HepG2 (cell line): Measurements from ENCODE around the gene REG1B. TPM values are rescaled to one million over a fixed set of nuclear protein-coding genes. Genes with fewer than 3 reads are reported as not detected.

Experiments
- ATAC-seq: fragments of 200-7000 bp; cut with Tn5 transposase; 3 replicates; pipeline ENCODE4 v1.9.1; 2020; ENCODE audit warnings: mild to moderate bottlenecking, moderate library complexity
- BruUV-seq: library from RNA; stranded (reverse); fragments of 400-500 nt; replicated peaks from 2 replicates; lab custom pipeline; 2021; lab: Mats Ljungman, UMichigan
- CTCF ChIA-PET: fragments of 300-600 bp; formaldehyde crosslinking; extraction: SDS; loops from one replicate; lab custom pipeline; 2021; ENCODE audit warnings: low total read pairs, inconsistent platforms, low intra/inter-chr PET ratio; lab: Yijun Ruan, JAX
- POLR2A ChIA-PET: fragments of 350-600 bp; sonication (Branson Sonifier 250); formaldehyde crosslinking; loops from one replicate; lab custom pipeline; 2020; ENCODE audit warnings: antibody characterized with exemption, inconsistent platforms; lab: Yijun Ruan, JAX
- DNase-seq: peaks from one replicate; pipeline ENCODE4 v3.0.0-alpha.2; 2015; ENCODE audit warnings: low spot score
- FAIRE-seq: peaks from 3 replicates; lab custom pipeline; 2011; peaks lifted over from hg19 to GRCh38; lab: Jason Lieb, UNC
- H2AFZ ChIP-seq: one replicate; pipeline ENCODE4 v1.6.1; 2011; ENCODE audit warnings: low read length, inconsistent platforms
- H3K27ac ChIP-seq: fragments of 300-600 bp; 3 replicates; pipeline ENCODE4 v1.8.0; 2011; ENCODE audit warnings: mixed run types, mild to moderate bottlenecking, mixed read lengths, low read length, inconsistent platforms; ENCODE audit not compliant: insufficient read depth; ENCODE audit errors: extremely low read length
- H3K27me3 ChIP-seq, 2 experiments: fragments of 200-600 bp in 1 of 2; 2 replicates in 1 of 2; 3 replicates in 1 of 2; pipeline versions ENCODE4 v1.6.0 to v1.8.0; 2011; ENCODE audit warnings: low read length in 2 of 2, mild to moderate bottlenecking in 2 of 2, moderate library complexity in 2 of 2, inconsistent platforms in 1 of 2; ENCODE audit not compliant: insufficient read depth in 2 of 2, control insufficient read depth in 1 of 2
- H3K36me3 ChIP-seq, 2 experiments: fragments of 200-600 bp in 1 of 2; replicated peaks in 1 of 2; 2 replicates in 1 of 2; 3 replicates in 1 of 2; pipeline versions ENCODE4 v1.5.1 to v1.8.0; 2011; ENCODE audit warnings: low read length in 2 of 2, inconsistent platforms in 1 of 2; ENCODE audit not compliant: insufficient read depth in 2 of 2, control insufficient read depth in 1 of 2
- H3K4me1 ChIP-seq: 2 replicates; pipeline ENCODE4 v1.5.1; 2012; ENCODE audit warnings: low read length, inconsistent platforms; ENCODE audit not compliant: insufficient read depth
- H3K4me2 ChIP-seq: 2 replicates; pipeline ENCODE4 v1.6.0; 2011; ENCODE audit warnings: low read depth, low read length, inconsistent platforms
- H3K4me3 ChIP-seq, 3 experiments: fragments of 200-600 bp in 1 of 3; sonication (generic), shearing (Covaris generic) in 1 of 3; replicated peaks in 1 of 3; 2 replicates each; pipeline ENCODE4 v1.5.1; 2011 to 2016; ENCODE audit warnings: low read length in 3 of 3, inconsistent platforms in 2 of 3, low read depth in 2 of 3, mild to moderate bottlenecking in 2 of 3, control low read depth in 1 of 3, mixed read lengths in 1 of 3; ENCODE audit not compliant: insufficient read depth in 1 of 3
- H3K79me2 ChIP-seq: one replicate; pipeline ENCODE4 v1.6.1; 2011; ENCODE audit warnings: low read length, inconsistent platforms; ENCODE audit not compliant: insufficient read depth
- H3K9ac ChIP-seq: 2 replicates; pipeline ENCODE4 v1.6.0; 2011; ENCODE audit warnings: mild to moderate bottlenecking, low read depth, low read length, inconsistent platforms; ENCODE audit not compliant: insufficient read depth
- H3K9me3 ChIP-seq: 2 replicates; pipeline ENCODE4 v1.5.1; 2012; ENCODE audit warnings: mild to moderate bottlenecking, low read length
- H4K20me1 ChIP-seq: 2 replicates; pipeline ENCODE4 v1.6.0; 2011; ENCODE audit warnings: inconsistent platforms, mild to moderate bottlenecking, low read length, moderate library complexity; ENCODE audit not compliant: insufficient read depth
- CC2D1A ChIP-seq: sonication (generic); formaldehyde crosslinking; IDR thresholded peaks from 2 replicates; pipeline ENCODE4 v1.8.1; 2023; ENCODE audit warnings: mild to moderate bottlenecking, missing genetic modification reagents
- JUN ChIP-seq: sonication (generic); formaldehyde crosslinking; IDR thresholded peaks from 2 replicates; pipeline ENCODE4 v1.4.0; 2020; ENCODE audit warnings: mild to moderate bottlenecking, missing genetic modification reagents
- JUND ChIP-seq: sonication (generic); formaldehyde crosslinking; IDR thresholded peaks from 2 replicates; pipeline ENCODE4 v1.8.0; 2022; ENCODE audit warnings: mild to moderate bottlenecking, missing genetic modification reagents
- PHB2 ChIP-seq: fragments of 450-650 bp; IDR thresholded peaks from 2 replicates; pipeline ENCODE4 v1.6.1; 2018; ENCODE audit not compliant: partially characterized antibody
- SAFB2 ChIP-seq: sonication (generic); formaldehyde crosslinking; IDR thresholded peaks from 2 replicates; pipeline ENCODE4 v1.5.1; 2020; ENCODE audit warnings: missing genetic modification reagents, low read depth, mild to moderate bottlenecking, borderline replicate concordance
- ZC3H4 ChIP-seq: sonication (generic); formaldehyde crosslinking; IDR thresholded peaks from 2 replicates; pipeline ENCODE4 v1.4.0; 2020; ENCODE audit warnings: missing genetic modification reagents, borderline replicate concordance
- ZFP37 ChIP-seq: sonication (generic); formaldehyde crosslinking; IDR thresholded peaks from 2 replicates; pipeline ENCODE4 v1.4.0; 2020; ENCODE audit warnings: missing genetic modification reagents, borderline replicate concordance
- ZNF260 ChIP-seq: sonication (generic); formaldehyde crosslinking; IDR thresholded peaks from 2 replicates; pipeline ENCODE4 v1.4.0; 2020; ENCODE audit warnings: missing genetic modification reagents, low read depth, mild to moderate bottlenecking, borderline replicate concordance
- WGBS: methylation state at CpG from one replicate; pipeline ENCODE4 v1.1.6; 2017; ENCODE audit warnings: low lambda C conversion rate; 5-methylcytosine and 5-hydroxymethylcytosine counted together
- in situ Hi-C: cut with HindIII; loops from 2 replicates; pipeline ENCODE4 v1.10.0; 2017; ENCODE audit warnings: low pct_unique_long_range_greater_than_20kb; ENCODE audit not compliant: extremely low pct_ligation_motif_present
- intact Hi-C: fragments of 100-400 bp; cut with micrococcal nuclease; formaldehyde crosslinking; loops from one replicate; pipeline ENCODE4 v1.10.0; 2022; ENCODE audit not compliant: unreplicated experiment
- polyA plus RNA-seq, 8 experiments: library from polyadenylated mRNA; depleted of rRNA in 3 of 8; stranded (reverse) in 7 of 8; unstranded in 1 of 8; fragments of >200 nt; fragmentation: Illumina TruSeq in 4 of 8; extraction: Trizol in 4 of 8; gene quantifications; 2 replicates each; pipeline versions ENCODE4 v1.2.1 to v1.2.3, GENCODE V29; 2011 to 2016; ENCODE audit warnings: low read depth in 4 of 8, missing spikeins in 1 of 8, mixed read lengths in 1 of 8; ENCODE audit not compliant: insufficient read depth in 1 of 8
- total RNA-seq, 5 experiments: library from RNA; depleted of rRNA; stranded (reverse); fragments of >200 nt; fragmentation: Illumina TruSeq; extraction: Trizol; gene quantifications; 2 replicates each; pipeline ENCODE4 v1.2.3, GENCODE V29; 2016; ENCODE audit warnings: low read depth in 1 of 5

The REG1B gene
- total and polyA plus RNA-seq, 2 of the 13 experiments (the other 11 are each of a cell fraction or from before 2014, with no cell fraction given) = not detected

DNA sequence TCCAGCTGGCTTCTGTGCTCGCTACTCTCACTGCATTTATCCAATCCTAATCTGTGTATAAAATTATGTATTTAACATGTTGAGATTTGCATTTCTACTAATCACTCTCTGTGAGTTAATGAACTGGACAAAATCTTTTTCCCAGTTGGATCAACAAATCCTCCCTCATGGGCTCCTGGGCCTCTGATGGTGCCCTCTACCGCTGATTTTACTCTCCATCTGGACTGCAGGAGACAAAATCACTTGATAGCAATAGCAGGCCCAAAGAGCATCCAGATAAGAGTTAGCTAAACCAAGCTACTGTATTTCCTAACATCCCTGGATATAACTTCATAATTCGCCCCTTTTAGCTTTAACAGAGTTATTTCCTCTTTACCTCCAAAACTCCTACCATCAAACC is 47.8 kb downstream of the REG1B start:
- BruUV-seq = no TSS peak
- FAIRE-seq (no peak), ATAC-seq (no peak; the same call in 2 of the 3 replicates), DNase-seq (no peak)
- Histone ChIP-seq H3K36me3 (no peaks in the 10 kb centered on the region), H3K27me3 (no peaks in the 10 kb centered on the region), H3K79me2 (no peaks in the 10 kb centered on the region), H4K20me1 (no peaks in the 10 kb centered on the region), H3K4me1 (no peaks in the 10 kb centered on the region), H3K9ac (no peak overlapping the region), H3K9me3 (no peaks in the 10 kb centered on the region), H3K4me3 (no peak overlapping the region), H2AFZ (no peak overlapping the region), H3K4me2 (no peak overlapping the region), H3K27ac (no peak overlapping the region)
- in situ Hi-C loops = loop anchor here (5.0 to 10.0 kb wide), 3 partner anchors 177 to 855 kb away; no protein-coding TSS in a partner anchor
- POLR2A ChIA-PET = no interaction called here
- CTCF ChIA-PET = interaction anchor here (2.5 kb wide), 1 partner anchor 180 kb away, joined by 9 read pairs; no protein-coding TSS in a partner anchor
- TF ChIP-seq ZFP37 (CRISPR knock-in tag) = no peak
- no peak for TF ChIP-seq SAFB2 (CRISPR knock-in tag)
- TF ChIP-seq CC2D1A = no peak
- TF ChIP-seq JUND (CRISPR knock-in tag) = no peak
- no peak for TF ChIP-seq JUN (CRISPR knock-in tag)
- no peak for TF ChIP-seq ZC3H4
- TF ChIP-seq PHB2 = no peak
- TF ChIP-seq ZNF260 = no peak
- intact Hi-C loops = no loop called here
- WGBS = 2% methylated on average over 3 of the region's 3 CpGs

Other genes starting within 250 kb of the REG1B start
- gene REG3G, start 62.3 kb downstream of the REG1B start, total RNA-seq (2016; rRNA removed; fragmentation: Illumina TruSeq; extraction: Trizol) = not detected in 2 replicates
- gene REG3G, start 62.3 kb downstream of the REG1B start, polyA plus RNA-seq (2011; rRNA removed) = not detected in 2 replicates
- gene REG1A, start 32.5 kb upstream of the REG1B start, total RNA-seq (2016; rRNA removed; fragmentation: Illumina TruSeq; extraction: Trizol) = not detected in 2 replicates
- gene REG1A, start 32.5 kb upstream of the REG1B start, polyA plus RNA-seq (2011; rRNA removed) = not detected in 2 replicates
- gene REG3A, start 71.8 kb upstream of the REG1B start, total RNA-seq (2016; rRNA removed; fragmentation: Illumina TruSeq; extraction: Trizol) = not detected in 2 replicates
- gene REG3A, start 71.8 kb upstream of the REG1B start, polyA plus RNA-seq (2011; rRNA removed) = 0.13 TPM in 1 of 2 replicates, not detected in the other